Osteocyte (in vitro differentiated cells): Measurements from ENCODE around the gene GYPC. TPM values are rescaled to one million over a fixed set of nuclear protein-coding genes. Genes with fewer than 3 reads are reported as not detected.
A peak's percentile ranks its signal among the peaks of the same experiment; 100 is the strongest.

Experiments
- DNase-seq: peaks from one replicate; pipeline ENCODE4 v3.0.0; 2021; ENCODE audit warnings: mixed read lengths; ENCODE audit not compliant: unreplicated experiment; ENCODE audit errors: extremely low spot score
- H3K27ac Mint-ChIP-seq: one replicate; pipeline ENCODE4 v1.8.0; 2021; ENCODE audit warnings: mild to moderate bottlenecking, mixed read lengths; ENCODE audit not compliant: unreplicated experiment
- H3K27me3 Mint-ChIP-seq: one replicate; pipeline ENCODE4 v1.8.0; 2021; ENCODE audit warnings: mixed read lengths; ENCODE audit not compliant: unreplicated experiment
- H3K36me3 Mint-ChIP-seq: one replicate; pipeline ENCODE4 v1.8.0; 2021; ENCODE audit warnings: mixed read lengths; ENCODE audit not compliant: unreplicated experiment
- H3K4me1 Mint-ChIP-seq: one replicate; pipeline ENCODE4 v1.8.0; 2021; ENCODE audit warnings: mixed read lengths; ENCODE audit not compliant: unreplicated experiment
- H3K4me3 Mint-ChIP-seq: one replicate; pipeline ENCODE4 v1.8.0; 2021; ENCODE audit warnings: mild to moderate bottlenecking, moderate library complexity, mixed read lengths; ENCODE audit not compliant: unreplicated experiment
- H3K9me3 Mint-ChIP-seq: one replicate; pipeline ENCODE4 v1.8.0; 2021; ENCODE audit warnings: mixed read lengths; ENCODE audit not compliant: unreplicated experiment
- total RNA-seq: library from RNA; stranded (reverse); gene quantifications from 2 replicates; pipeline ENCODE4 v1.2.1, GENCODE V29; 2021
- TF ChIP-seq, protein P1 (sequence below): fragments of 200-600 bp; sonication (generic); IDR thresholded peaks from 2 replicates; pipeline ENCODE4 v1.5.0; 2021; ENCODE audit warnings: antibody characterized with exemption, mild to moderate bottlenecking, moderate library complexity

GYPC gene
- total RNA-seq, 1 donor from 2014 or later, result 110 TPM

- no peak overlapping the region for H3K27ac Mint-ChIP-seq
- TF ChIP-seq, protein P1, sequence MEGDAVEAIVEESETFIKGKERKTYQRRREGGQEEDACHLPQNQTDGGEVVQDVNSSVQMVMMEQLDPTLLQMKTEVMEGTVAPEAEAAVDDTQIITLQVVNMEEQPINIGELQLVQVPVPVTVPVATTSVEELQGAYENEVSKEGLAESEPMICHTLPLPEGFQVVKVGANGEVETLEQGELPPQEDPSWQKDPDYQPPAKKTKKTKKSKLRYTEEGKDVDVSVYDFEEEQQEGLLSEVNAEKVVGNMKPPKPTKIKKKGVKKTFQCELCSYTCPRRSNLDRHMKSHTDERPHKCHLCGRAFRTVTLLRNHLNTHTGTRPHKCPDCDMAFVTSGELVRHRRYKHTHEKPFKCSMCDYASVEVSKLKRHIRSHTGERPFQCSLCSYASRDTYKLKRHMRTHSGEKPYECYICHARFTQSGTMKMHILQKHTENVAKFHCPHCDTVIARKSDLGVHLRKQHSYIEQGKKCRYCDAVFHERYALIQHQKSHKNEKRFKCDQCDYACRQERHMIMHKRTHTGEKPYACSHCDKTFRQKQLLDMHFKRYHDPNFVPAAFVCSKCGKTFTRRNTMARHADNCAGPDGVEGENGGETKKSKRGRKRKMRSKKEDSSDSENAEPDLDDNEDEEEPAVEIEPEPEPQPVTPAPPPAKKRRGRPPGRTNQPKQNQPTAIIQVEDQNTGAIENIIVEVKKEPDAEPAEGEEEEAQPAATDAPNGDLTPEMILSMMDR, result no peak
- H3K4me3 Mint-ChIP-seq, result no peak overlapping the region
- H3K27me3 Mint-ChIP-seq, result peaks cover 19% of the 10 kb centered on the region
- no peaks in the 10 kb centered on the region for H3K36me3 Mint-ChIP-seq
- H3K4me1 Mint-ChIP-seq, result no peaks in the 10 kb centered on the region
- peak; percentile 1 for DNase-seq
- H3K9me3 Mint-ChIP-seq, result no peaks in the 10 kb centered on the region
Observed at GRCh38 chr2:126649101-126649500, 6.9 kb upstream of the GYPC start.

DNA sequence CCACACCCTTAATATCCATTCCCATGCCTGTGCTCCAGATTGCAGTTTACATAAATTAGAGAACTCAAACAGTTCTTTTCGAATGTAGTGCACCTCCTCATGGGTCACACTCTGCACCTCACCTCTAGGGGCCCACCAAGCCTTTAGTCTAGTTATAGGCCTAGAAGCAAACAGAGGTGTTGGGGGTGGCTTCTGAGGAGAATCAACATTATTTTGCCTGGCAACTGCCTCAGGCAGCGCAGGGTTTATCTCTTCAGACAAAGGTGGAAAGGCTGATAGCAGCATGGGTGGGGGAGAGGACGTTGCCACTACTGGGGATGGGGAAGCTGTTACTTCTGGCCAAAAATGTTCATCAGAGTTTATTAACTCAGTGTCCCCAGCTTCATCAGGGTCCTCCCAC is 5.0 kb upstream of the GYPC start:
- Mint-ChIP-seq H3K9me3 (no peaks in the 10 kb centered on the region), H3K27me3 (peaks cover 4% of the 10 kb centered on the region), H3K4me3 (no peak overlapping the region), H3K27ac (no peak overlapping the region), H3K36me3 (no peaks in the 10 kb centered on the region), H3K4me1 (peaks cover 13% of the 10 kb centered on the region)
- peak; percentile 25 for DNase-seq
- TF ChIP-seq, protein P1, result no peak

GRCh38 chr2:126652323-126652891 is 3.6 kb upstream of the GYPC start:
- no peaks in the 10 kb centered on the region for H3K36me3 Mint-ChIP-seq
- H3K4me3 Mint-ChIP-seq, result no peak overlapping the region
- peaks cover 20% of the 10 kb centered on the region for H3K4me1 Mint-ChIP-seq
- H3K27me3 Mint-ChIP-seq, result no peaks in the 10 kb centered on the region
- no peaks in the 10 kb centered on the region for H3K9me3 Mint-ChIP-seq
- TF ChIP-seq, protein P1, result no peak
- H3K27ac Mint-ChIP-seq, result no peak overlapping the region
- no peak for DNase-seq

GRCh38 chr2:126653109-126653508 is 2.8 kb upstream of the GYPC start:
- DNase-seq, result peak; percentile 19
- TF ChIP-seq, protein P1, result no peak

DNA sequence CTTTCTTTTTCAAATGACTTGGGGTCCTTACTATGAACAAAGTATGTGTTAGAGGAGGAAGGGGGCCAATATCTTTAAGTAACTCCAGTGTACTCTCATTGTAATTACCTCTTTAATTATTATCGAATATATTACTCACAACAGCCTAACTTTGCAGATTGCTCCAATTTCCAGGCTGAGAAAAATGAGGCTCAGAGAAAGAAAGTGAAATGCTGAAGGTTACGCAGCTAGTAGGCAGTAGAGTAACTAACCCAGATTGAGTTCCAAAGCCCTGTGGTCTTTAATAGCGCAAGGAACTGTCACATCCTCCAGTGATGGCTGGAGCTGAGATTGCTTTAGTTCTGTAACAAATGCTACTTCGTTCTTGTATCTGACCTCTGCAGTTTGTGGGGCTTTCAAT is 2.2 kb upstream of the GYPC start:
- peaks cover 33% of the 10 kb centered on the region for H3K4me1 Mint-ChIP-seq
- TF ChIP-seq, protein P1, result no peak
- H3K9me3 Mint-ChIP-seq, result no peaks in the 10 kb centered on the region

More at GRCh38 chr2:126653109-126653508, 2.8 kb upstream of the GYPC start:
- no peaks in the 10 kb centered on the region for H3K9me3 Mint-ChIP-seq
- H3K4me3 Mint-ChIP-seq, result no peak overlapping the region
- peaks cover 27% of the 10 kb centered on the region for H3K4me1 Mint-ChIP-seq
- H3K36me3 Mint-ChIP-seq, result no peaks in the 10 kb centered on the region
- H3K27ac Mint-ChIP-seq, result no peak overlapping the region
- H3K27me3 Mint-ChIP-seq, result no peaks in the 10 kb centered on the region

More for the DNA sequence above, 2.2 kb upstream of the GYPC start:
- no peaks in the 10 kb centered on the region for H3K27me3 Mint-ChIP-seq
- no peaks in the 10 kb centered on the region for H3K36me3 Mint-ChIP-seq
- H3K27ac Mint-ChIP-seq, result no peak overlapping the region
- no peak overlapping the region for H3K4me3 Mint-ChIP-seq
- peak; percentile 2 for DNase-seq
